HuH-7 (cell line): ENCODE measurements around the gene SNRPD3.
"Not testable (repeated sequence)": the region's sequence is repeated elsewhere in the genome, so short reads cannot be mapped to it uniquely, and the experiment has no call there.

Experiments
- DNase-seq: peaks from one replicate; pipeline ENCODE4 v3.0.0; 2011; ENCODE audit warnings: low spot score

SNRPD3 gene

DNA sequence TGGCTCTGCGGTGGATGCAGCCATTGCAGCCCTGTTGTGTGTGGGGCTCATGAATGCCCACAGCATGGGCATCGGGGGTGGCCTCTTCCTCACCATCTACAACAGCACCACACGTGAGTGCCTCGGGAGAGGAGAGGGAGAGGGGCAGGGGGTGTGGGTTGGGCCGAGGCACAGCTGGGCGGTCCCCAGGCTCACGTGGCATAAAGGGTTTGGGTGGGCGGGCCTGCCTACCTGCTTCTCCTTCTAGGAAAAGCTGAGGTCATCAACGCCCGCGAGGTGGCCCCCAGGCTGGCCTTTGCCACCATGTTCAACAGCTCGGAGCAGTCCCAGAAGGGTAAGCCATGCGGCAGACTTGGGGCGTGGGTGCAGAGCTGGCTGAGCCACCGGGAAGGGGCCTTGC, 59.0 kb downstream of the SNRPD3 start:
- not testable (repeated sequence) for DNase-seq

- not testable (repeated sequence) for DNase-seq
Observed at GRCh38 chr22:24621244-24621643, 65.4 kb downstream of the SNRPD3 start.

- not testable (repeated sequence) for DNase-seq
Observed at GRCh38 chr22:24622596-24622995, 66.8 kb downstream of the SNRPD3 start.
